Thymus (tissue), 11 donors: ENCODE results near the gene MACROH2A1. TPM values are rescaled to one million over a fixed set of nuclear protein-coding genes. Genes with fewer than 3 reads are reported as not detected.

Experiments
- DNase-seq, 9 donors: peaks; one replicate each; pipeline ENCODE4 v3.0.0-alpha.2; 2013; ENCODE audit warnings: low spot score in 9 of 9, low read depth in 6 of 9, missing footprints in 1 of 9
- H3K27ac ChIP-seq, 2 donors: one replicate each; pipeline ENCODE4 v1.5.1; 2013; ENCODE audit warnings: control low read depth in 1 of 2, low read depth in 1 of 2, low read length in 1 of 2, mild to moderate bottlenecking in 1 of 2, moderate library complexity in 1 of 2
- H3K27me3 ChIP-seq, 2 donors: one replicate each; pipeline ENCODE4 v1.5.1; 2013; ENCODE audit warnings: low read length in 1 of 2; ENCODE audit not compliant: control insufficient read depth in 2 of 2, insufficient read depth in 1 of 2
- H3K36me3 ChIP-seq, 2 donors: one replicate each; pipeline ENCODE4 v1.5.1; 2013; ENCODE audit warnings: low read length in 1 of 2, mild to moderate bottlenecking in 1 of 2, moderate library complexity in 1 of 2; ENCODE audit not compliant: control insufficient read depth in 2 of 2, insufficient read depth in 2 of 2
- H3K4me1 ChIP-seq, 2 donors: one replicate each; pipeline ENCODE4 v1.5.1; 2013; ENCODE audit warnings: low read length in 2 of 2; ENCODE audit not compliant: control insufficient read depth in 2 of 2, insufficient read depth in 2 of 2
- H3K4me3 ChIP-seq, 2 donors: one replicate each; pipeline ENCODE4 v1.5.1; 2013; ENCODE audit warnings: low read length in 2 of 2, control low read depth in 1 of 2, mild to moderate bottlenecking in 1 of 2
- H3K9me3 ChIP-seq, 2 donors: one replicate each; pipeline ENCODE4 v1.5.1; 2013; ENCODE audit warnings: low read length in 1 of 2, mild to moderate bottlenecking in 1 of 2; ENCODE audit not compliant: control insufficient read depth in 2 of 2, insufficient read depth in 1 of 2
- WGBS: extraction: QIAGEN DNeasy Blood & Tissue Kit; methylation state at CpG from one replicate; pipeline ENCODE4 v1.1.7; 2013; 5-methylcytosine and 5-hydroxymethylcytosine counted together
- polyA plus RNA-seq: library from polyadenylated mRNA; stranded (reverse); fragments of 200-250 nt; gene quantifications from one replicate; pipeline ENCODE4 v1.2.3, GENCODE V29; 2013
- total RNA-seq: library from RNA; stranded (reverse); fragments of 120-200 nt; gene quantifications from one replicate; pipeline ENCODE4 v1.2.4, GENCODE V29; 2013
- donor health status: healthy.

The MACROH2A1 gene
- total and polyA plus RNA-seq, 2 donors, result 206 to 244 TPM

DNA sequence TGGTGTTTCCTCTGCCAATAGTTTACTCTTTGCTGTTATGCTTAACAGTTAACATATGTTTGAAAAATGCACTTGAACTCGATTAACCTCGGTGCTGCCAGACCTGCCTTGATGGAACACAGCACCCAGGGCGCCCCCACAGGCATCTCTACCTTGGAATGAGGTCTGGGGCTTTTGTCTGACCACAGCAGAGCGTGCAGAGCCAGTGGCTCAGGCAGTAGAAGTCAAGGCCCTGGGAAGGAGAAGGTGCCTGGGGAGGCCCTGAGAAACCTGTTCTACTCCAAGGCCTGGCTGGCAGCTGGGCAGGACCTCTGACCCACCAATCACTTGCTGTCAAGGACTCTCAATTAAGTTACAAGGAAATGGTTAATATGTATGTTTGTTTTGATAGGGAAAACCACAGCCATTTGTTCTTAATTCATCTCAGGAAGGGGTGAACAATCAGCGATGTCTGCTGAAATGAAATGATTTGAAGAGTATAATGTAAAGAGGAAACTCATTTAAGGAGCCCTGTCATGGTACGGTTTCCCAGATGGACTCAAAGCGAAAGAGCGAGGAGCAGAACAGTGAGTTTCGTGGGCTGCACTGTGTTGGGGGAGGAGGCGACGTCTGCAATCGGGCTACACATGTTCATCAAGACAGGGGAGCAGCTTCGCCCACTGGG, 21.9 kb downstream of the MACROH2A1 start:
- H3K36me3 ChIP-seq, result peaks cover 56 to 96% of the 10 kb centered on the region in 2 donors
- WGBS, result 32% methylated on average over 13 of the region's 13 CpGs

DNA sequence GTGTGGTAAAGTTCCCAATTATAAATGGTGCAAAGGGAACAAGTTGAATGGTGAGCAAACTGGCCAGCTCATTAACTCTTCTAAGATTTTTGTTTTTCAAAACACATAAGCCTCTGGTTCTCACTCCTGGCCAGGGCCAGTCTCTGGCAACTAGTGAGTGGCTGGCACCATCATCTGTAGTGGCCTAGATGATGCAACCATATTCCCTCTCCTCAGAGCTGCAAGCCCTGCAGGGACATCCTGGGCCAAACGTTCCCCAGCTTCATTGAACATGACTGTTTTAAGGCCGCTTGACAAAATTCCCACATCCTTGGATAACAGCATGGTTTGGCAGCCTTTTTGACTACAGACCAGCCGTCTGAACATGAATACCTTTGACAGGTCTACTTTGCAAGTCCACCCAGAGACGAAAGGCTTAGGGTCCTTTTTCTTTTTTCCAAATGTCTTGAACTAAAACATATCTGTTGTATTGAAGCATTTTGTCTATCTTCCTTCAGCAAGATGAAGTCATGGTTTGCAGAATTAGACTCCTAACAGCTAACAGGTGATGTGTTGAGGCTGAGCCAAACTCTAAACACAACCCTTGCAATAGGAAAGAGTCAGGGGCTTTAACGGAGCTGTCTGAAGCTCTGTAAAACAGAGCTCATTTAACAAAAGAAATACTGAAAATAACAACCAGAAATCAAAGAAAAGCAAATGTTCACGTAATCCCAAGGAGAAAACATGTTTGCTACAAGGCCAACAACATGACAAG, 23.8 kb downstream of the MACROH2A1 start:
- 79% methylated on average over 6 of the region's 6 CpGs for WGBS
- Histone ChIP-seq H3K27me3 (no peaks in the 10 kb centered on the region), H3K27ac (peak overlapping the region in 1 of 2 donors; percentile 7), H3K9me3 (no peaks in the 10 kb centered on the region), H3K36me3 (peaks cover 56 to 98% of the 10 kb centered on the region in 2 donors), H3K4me1 (peaks cover 9 to 69% of the 10 kb centered on the region in 2 donors), H3K4me3 (no peak overlapping the region)
- no peak for DNase-seq

More for the DNA sequence above, 21.9 kb downstream of the MACROH2A1 start:
- no peaks in the 10 kb centered on the region for H3K9me3 ChIP-seq
- peak overlapping the region in 1 of 2 donors; percentile 26 for H3K27ac ChIP-seq
- no peak overlapping the region for H3K4me3 ChIP-seq
- peaks cover 9 to 72% of the 10 kb centered on the region in 2 donors for H3K4me1 ChIP-seq
- DNase-seq, result peak in 1 of 9 donors; percentile 36
- H3K27me3 ChIP-seq, result no peaks in the 10 kb centered on the region

DNA sequence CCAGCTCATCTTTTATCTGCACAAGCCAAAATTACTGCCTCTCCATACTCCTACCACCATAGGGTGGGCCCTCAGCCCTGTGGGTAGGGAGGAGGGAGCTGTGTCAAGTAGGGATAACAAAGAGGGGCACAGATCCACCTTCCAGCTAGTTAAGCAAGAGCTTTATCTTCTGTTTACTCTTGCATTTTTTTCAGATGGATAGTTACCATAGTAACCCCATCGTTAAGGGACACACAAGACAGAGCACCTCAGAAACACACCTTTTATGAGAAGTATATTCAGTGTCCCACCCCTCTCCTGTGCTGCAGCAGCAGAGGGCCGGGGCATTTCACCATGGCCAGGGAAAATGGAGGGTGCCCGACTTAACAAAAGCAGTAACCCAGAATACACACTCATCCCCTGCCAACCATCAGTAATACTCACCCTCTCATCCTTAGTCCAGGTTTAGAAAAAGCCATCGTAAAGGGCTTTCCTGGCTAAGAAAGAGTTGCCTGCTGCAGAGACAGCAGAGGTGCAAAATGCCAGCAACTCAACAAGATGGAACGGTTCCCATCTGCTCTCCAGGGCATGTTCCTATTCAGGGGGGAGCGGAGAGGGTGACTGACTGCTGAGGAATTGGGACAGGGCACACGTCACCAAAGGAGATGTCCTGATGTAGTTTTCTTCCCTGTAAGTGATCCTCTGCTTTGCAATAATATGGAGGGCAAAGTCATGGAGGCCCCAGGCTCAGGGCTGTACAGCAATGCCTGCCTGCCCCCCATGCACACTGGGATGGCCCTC, 25.1 kb downstream of the MACROH2A1 start:
- no peak overlapping the region for H3K4me3 ChIP-seq
- H3K27me3 ChIP-seq, result no peaks in the 10 kb centered on the region
- no peak for DNase-seq
- H3K9me3 ChIP-seq, result no peaks in the 10 kb centered on the region
- peaks cover 9 to 58% of the 10 kb centered on the region in 2 donors for H3K4me1 ChIP-seq
- H3K36me3 ChIP-seq, result peaks cover 56 to 98% of the 10 kb centered on the region in 2 donors
- no peak overlapping the region for H3K27ac ChIP-seq
- WGBS, result 84% methylated on average over 7 of the region's 7 CpGs

DNA sequence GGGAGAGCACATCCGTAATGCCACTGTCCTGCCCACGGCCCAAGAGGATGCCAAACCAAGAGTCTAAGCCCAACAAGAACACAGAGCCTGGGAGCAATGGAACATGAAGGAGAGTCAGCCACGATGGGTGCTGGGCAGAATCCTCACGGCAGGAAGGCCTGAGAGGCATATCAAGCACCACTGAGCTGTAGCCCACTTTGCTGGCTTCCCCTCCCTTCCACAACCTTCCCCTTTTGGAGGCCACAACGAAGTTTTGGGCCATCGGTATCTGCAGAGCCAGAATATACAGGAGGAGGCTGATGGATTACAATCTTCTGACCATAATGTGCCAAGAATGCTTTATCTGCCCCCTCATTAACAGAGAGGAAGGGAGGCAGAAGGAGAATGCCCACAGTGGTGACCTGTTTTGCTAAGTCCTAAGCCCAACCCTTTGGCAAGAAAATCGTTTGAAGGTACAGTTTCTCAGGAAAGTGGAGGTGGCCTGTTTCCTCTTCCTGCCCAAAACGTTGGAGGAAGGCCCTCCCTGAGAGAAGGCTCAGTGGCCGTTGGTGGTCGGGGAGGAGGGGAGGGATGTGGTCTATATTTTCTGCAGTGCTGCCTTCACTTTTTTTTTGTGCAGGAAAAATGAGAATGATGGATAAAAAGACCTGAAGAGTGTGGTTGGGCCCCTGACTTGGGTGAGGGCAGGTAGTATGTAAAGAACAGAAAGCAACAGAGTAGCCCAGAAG, 26.2 kb downstream of the MACROH2A1 start:
- H3K36me3 ChIP-seq, result peaks cover 57 to 98% of the 10 kb centered on the region in 2 donors
- H3K27ac ChIP-seq, result peak overlapping the region in 1 of 2 donors; percentile 41
- WGBS, result 23% methylated on average over 10 of the region's 10 CpGs
- no peaks in the 10 kb centered on the region for H3K27me3 ChIP-seq
- no peak for DNase-seq
- H3K4me1 ChIP-seq, result peaks cover 9 to 48% of the 10 kb centered on the region in 2 donors
- no peaks in the 10 kb centered on the region for H3K9me3 ChIP-seq
- no peak overlapping the region for H3K4me3 ChIP-seq

DNA sequence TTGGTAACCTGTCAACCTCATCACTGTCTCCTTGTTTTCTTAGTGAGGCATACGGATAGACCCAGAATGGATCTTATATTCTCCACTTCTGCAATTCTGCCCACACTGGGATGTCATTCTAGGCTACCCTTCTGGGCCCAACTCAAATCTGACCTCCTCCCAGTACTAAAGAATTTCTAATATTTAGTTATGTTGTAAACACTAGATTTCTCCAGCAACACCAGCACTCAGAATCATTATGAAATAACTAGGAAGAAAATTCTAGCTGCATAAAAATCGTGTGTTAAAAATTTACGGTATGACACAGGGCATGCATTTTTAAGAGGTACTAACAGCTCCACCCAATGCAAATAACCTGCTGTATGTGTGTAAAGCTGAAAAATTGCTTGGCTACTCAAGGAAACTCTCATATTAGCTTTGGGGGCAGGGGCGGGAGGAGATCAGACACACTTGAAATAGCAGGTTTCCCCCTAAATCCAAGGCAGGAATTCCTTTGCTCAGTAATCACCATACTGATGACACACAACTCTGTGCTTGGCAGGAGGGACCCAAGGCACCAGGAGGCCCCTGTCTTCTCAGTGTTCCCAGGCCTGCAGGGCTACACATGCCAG, 27.3 kb downstream of the MACROH2A1 start:
- DNase-seq, result no peak
- Histone ChIP-seq H3K27ac (no peak overlapping the region), H3K36me3 (peaks cover 61 to 96% of the 10 kb centered on the region in 2 donors), H3K9me3 (no peaks in the 10 kb centered on the region), H3K4me3 (no peak overlapping the region), H3K27me3 (no peaks in the 10 kb centered on the region), H3K4me1 (peaks cover 9 to 38% of the 10 kb centered on the region in 2 donors)
- 84% methylated on average over 4 of the region's 4 CpGs for WGBS

DNA sequence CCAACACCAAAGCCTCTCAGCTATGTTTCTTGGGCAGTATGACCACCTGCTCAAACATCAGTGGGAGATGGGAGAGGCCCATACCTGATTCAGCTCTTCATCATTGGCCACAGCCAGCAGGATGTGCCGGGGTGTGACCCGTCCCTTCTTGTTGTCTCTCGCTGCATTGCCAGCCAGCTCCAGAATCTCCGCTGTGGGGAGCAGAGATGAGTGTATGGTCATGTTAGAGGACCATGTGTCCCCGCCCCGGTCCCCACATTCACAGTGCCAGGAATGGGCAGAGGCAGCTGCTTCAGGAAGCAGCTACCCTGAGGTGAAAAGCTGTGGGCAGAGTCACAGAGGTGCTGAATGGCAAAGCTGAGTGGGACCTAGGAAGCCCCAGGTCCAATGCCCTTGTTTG, 29.1 kb downstream of the MACROH2A1 start:
- DNase-seq, result no peak
- peaks cover 62 to 95% of the 10 kb centered on the region in 2 donors for H3K36me3 ChIP-seq
- no peak overlapping the region for H3K4me3 ChIP-seq
- 98% methylated on average over 6 of the region's 6 CpGs for WGBS
- H3K9me3 ChIP-seq, result no peaks in the 10 kb centered on the region
- no peaks in the 10 kb centered on the region for H3K27me3 ChIP-seq
- H3K27ac ChIP-seq, result no peak overlapping the region
- H3K4me1 ChIP-seq, result peaks cover 9 to 27% of the 10 kb centered on the region in 2 donors

DNA sequence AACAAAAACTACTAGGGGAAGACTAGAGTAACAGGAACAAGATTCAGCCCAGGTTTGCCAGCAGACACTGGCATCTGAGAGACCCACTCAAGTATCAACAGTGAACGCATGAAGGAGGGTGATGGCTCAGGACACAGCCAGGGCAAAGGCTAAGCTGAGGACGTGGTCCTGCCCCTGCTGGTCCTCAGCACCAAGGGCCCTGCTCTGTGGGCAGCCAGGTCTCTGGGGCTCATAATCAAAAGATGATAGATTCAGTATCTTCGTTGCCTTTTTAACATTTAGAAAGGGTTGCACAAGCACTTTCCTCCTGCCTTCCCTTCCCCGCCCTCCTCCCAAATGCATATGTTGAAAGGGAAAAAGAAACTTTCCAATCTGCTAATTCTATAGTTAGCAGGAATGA, 31.5 kb downstream of the MACROH2A1 start:
- no peak overlapping the region for H3K27ac ChIP-seq
- 94% methylated on average over 4 of the region's 4 CpGs for WGBS
- H3K36me3 ChIP-seq, result peaks cover 58 to 85% of the 10 kb centered on the region in 2 donors
- peaks cover 0 to 4% of the 10 kb centered on the region in 2 donors for H3K4me1 ChIP-seq
- no peaks in the 10 kb centered on the region for H3K9me3 ChIP-seq
- DNase-seq, result no peak
- no peak overlapping the region for H3K4me3 ChIP-seq
- no peaks in the 10 kb centered on the region for H3K27me3 ChIP-seq

DNA sequence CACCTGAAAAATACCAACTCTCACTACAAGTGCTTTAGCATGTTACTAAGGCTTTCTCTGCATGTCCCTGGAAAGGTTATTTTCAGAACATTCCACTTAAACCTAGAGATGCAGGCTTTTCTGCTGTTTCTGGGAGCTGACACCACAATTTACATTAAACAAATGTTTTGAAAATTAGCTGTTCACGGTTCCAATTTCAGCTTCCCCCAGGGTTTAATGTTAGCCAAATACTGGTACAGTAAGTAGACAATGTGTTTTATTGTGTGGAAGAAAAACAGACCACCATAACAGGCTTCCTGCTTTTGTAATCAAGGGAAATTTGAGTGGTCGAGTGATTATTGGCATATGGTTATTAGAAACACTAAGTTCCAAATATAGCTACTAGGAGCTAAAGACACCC, 32.0 kb downstream of the MACROH2A1 start:
- 94% methylated on average over 2 of the region's 2 CpGs for WGBS
- H3K27ac ChIP-seq, result no peak overlapping the region
- no peaks in the 10 kb centered on the region for H3K4me1 ChIP-seq
- peaks cover 55 to 80% of the 10 kb centered on the region in 2 donors for H3K36me3 ChIP-seq
- DNase-seq, result no peak
- H3K4me3 ChIP-seq, result no peak overlapping the region
- no peaks in the 10 kb centered on the region for H3K27me3 ChIP-seq
- H3K9me3 ChIP-seq, result no peaks in the 10 kb centered on the region
